Muscle of arm (tissue), 12 donors: ENCODE measurements around the gene MAN2C1. TPM values are rescaled to one million over a fixed set of nuclear protein-coding genes. Genes with fewer than 3 reads are reported as not detected.
"Not testable (repeated sequence)": the region's sequence is repeated elsewhere in the genome, so short reads cannot be mapped to it uniquely, and the experiment has no call there.

Experiments
- DNase-seq: peaks from one replicate; pipeline ENCODE4 v3.0.0-alpha.2; 2013
- polyA plus RNA-seq, 12 donors: library from polyadenylated mRNA; unstranded; fragments of 120-200 nt; gene quantifications; one replicate each; pipeline ENCODE4 v1.2.1, GENCODE V29; 2013; ENCODE audit not compliant: insufficient read length in 12 of 12

Gene MAN2C1
- polyA plus RNA-seq, 12 donors = 60.3 to 175 (median 94.7) TPM; not detected in 1

GRCh38 chr15:75313116-75313845, 55.1 kb downstream of the MAN2C1 start:
- DNase-seq = no peak

DNA sequence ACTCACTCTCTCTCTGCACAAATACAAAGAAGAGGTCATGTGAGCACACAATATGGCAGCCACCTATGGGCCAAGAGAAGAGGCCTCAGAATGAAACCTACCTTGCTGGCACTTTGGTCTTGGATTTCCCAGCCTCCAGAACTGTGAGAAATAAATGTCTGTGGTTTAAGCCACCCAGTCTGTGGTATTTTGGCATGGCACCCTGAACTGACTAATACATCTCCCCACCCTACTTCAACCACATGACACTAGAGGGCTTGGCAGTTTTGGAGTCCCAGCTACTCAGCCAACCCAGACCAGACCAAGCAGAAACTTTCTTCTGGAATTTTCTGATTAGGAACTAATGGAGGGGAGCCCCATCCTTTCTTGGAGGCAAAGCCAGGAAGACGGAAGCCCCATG, 55.9 kb downstream of the MAN2C1 start:
- DNase-seq = not testable (repeated sequence)

DNA sequence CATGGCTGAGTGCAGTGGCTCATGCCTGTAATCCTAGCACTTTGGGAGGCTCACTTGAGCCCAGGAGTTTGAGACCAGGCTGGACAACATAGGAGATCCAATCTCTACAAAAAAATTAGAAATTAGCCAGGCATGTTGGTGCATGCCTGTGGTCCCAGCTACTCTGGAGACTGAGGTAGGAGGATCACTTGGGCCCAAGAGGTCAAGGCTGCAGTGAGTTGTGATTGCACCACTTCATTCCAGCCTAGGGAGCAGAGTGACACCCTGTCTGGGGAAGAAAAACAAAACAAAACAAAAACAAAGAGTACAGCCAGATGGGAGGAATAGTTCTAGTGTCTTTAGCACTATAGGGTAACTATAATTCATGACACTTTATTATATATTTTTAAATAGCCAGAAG, 58.7 kb downstream of the MAN2C1 start:
- no peak for DNase-seq

DNA sequence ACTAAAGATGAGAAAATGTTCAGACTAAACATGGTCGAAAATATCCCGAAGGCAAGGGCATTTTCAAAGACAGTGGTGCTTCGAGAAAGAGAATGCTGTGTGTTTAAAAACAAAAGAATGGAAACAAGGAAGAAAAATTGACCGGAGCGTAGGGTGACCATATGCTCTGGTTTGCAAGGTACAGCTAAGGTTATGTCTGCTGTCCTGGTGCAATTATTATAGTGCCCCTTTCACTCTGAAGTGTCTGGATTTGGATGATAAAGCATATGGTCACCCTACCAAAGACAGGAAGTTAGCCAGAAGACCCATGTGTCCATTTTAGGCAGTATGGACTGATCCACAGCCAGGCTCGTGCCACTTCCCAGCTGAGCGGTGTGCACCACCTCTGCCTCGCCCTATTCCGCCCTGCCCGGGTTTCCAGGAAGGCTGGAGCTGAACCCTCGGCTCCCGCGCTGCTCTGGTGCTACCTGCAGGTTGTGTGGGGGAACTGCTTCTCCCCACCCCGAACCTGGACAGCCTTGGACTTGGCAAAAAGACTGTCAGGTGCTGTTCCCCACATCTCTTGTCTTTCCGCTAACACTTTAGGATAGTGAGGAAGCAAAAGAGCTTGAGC, 60.5 kb downstream of the MAN2C1 start:
- no peak for DNase-seq

- DNase-seq = no peak
Observed at GRCh38 chr15:75306188-75306587, 62.2 kb downstream of the MAN2C1 start.

Other genes starting within 250 kb of the MAN2C1 start
- 10 to 100 TPM in 6 of 12 donors, 1 to 10 TPM in 5, not detected in 1; 7.6 to 19.2 (median 10.1) TPM for gene C15orf39, start 166.7 kb downstream of the MAN2C1 start, polyA plus RNA-seq
- under 1 TPM in 1 of 12 donors, not detected in 11; 0.09 TPM for gene GOLGA6C, start 110.3 kb downstream of the MAN2C1 start, polyA plus RNA-seq
- 1 to 10 TPM in 1 of 12 donors, under 1 TPM in 8, not detected in 3; 0.10 to 1.5 (median 0.34) TPM for gene GOLGA6D, start 85.8 kb downstream of the MAN2C1 start, polyA plus RNA-seq
- 10 to 100 TPM in 11 of 12 donors, not detected in 1; 31.6 to 47.4 (median 37.6) TPM for gene COMMD4, start 32.5 kb downstream of the MAN2C1 start, polyA plus RNA-seq
- 10 to 100 TPM in 4 of 12 donors, 1 to 10 TPM in 7, not detected in 1; 4.4 to 24.5 (median 7.8) TPM for gene NEIL1, start 21.6 kb downstream of the MAN2C1 start, polyA plus RNA-seq
- gene SIN3A, start 83.1 kb upstream of the MAN2C1 start, polyA plus RNA-seq = 10 to 100 TPM in 11 of 12 donors, not detected in 1; 29.6 to 50.8 (median 31.9) TPM
- 10 to 100 TPM in 11 of 12 donors, not detected in 1; 16.4 to 31.9 (median 23.4) TPM for gene PTPN9, start 210.7 kb upstream of the MAN2C1 start, polyA plus RNA-seq